Measurements from ENCODE around the gene KRTAP23-1.

Gene KRTAP23-1, protein sequence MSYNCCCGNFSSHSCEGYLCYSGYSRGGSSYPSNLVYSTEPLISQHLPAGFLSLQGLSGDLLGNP

GRCh38 chr21:30348506-30348905 lies at the start of gene KRTAP23-1:
KRTAP23-1 (minus strand) TSS chr21:30348606; CDS start chr21:30348606, 0 bp downstream.
- no peak for DNase-seq

GRCh38 chr21:30395731-30396130 lies 47.3 kb upstream of the KRTAP23-1 start, which contains the start of gene KRTAP13-1:
KRTAP13-1 (plus strand) TSS chr21:30396031; CDS start chr21:30396087, 56 bp downstream.
- DNase-seq, result peak in 1 of 3 experiments; percentile 40

DNA sequence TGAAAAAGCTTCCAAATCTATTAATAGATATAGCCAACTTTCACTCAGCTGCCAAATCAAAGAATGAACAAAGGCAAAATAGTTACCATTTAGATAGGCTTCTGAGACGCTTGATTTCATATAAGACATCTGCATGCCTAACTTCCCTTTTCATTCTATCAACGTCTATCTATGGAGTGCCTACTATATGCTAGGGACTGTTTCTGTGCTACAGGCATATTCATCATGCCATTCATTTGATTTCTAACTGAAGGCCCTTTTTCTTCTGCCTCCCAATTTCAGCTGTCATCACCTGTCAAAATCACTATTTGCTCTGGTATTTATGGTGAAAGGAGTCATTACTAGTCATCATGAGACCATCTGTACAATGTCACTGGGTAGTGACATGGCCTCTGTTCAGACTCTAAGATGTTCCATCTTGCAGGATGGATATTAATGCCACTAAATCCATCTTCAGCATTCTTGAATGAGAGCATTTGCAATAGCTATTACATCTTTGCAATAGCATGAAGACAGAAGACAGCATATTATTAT lies 43.2 kb upstream of the KRTAP23-1 start:
- peak in 2 of 3 experiments; percentile 52 to 88 for DNase-seq

DNA sequence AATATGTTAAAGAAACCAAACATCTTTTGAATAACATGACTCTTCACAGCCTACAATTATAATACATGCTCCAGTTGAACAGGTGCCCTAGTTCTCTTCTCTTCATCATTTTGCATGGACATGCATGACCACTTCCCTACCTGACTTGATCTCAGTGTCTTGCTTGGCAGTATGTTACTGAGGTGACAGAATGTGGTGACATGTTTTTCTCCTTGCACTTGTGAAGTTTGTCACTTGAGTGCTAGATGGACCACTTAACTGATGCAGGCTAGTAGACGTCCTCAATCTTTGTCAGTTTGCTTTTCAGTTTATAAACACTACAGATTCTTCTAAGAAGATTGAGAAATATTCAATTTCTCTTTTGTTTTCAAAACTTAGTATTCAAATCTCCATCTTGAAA lies 33.8 kb upstream of the KRTAP23-1 start:
- DNase-seq, result no peak

GRCh38 chr21:30372139-30372770 lies 23.8 kb upstream of the KRTAP23-1 start, which contains the start of gene KRTAP13-2:
KRTAP13-2 (minus strand) TSS chr21:30372271; CDS start chr21:30372213, 58 bp downstream.
- DNase-seq, result no peak

- no peak for DNase-seq
Observed at GRCh38 chr21:30355906-30356305, 7.5 kb upstream of the KRTAP23-1 start.

DNA sequence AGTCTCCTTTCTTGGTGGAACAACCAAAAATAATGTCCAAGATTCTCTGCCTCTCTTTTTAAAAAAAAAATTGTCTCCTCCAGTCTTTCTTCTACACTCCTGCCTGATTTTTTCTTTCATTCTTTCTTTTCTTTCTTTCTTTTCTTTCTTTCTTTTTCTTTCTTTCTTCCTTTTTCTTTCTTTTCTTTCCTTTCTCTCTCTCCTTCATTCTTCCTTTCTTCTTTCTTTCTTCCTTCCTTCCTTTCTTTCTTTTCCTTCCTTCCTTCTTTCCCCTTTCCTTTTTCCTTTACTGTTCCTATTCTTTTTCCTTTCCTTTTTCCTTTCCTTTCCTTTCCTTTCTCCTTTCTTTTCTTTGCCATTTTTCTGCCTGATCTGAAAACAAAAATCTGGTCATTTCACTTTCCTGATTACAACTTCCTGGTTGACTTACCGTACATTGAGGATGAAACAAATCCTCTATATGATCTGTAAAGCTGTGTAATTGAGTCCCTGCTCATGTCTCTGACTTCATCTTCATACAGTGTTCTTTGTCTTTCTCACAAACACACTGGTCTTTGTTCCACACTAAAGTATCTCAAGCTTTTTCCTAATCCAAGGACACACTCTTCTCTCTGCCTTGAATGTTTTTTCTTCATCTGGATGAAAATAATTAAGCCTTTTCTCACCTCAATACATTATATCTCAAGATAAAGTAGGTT lies 6.1 kb upstream of the KRTAP23-1 start:
- DNase-seq, result no peak

DNA sequence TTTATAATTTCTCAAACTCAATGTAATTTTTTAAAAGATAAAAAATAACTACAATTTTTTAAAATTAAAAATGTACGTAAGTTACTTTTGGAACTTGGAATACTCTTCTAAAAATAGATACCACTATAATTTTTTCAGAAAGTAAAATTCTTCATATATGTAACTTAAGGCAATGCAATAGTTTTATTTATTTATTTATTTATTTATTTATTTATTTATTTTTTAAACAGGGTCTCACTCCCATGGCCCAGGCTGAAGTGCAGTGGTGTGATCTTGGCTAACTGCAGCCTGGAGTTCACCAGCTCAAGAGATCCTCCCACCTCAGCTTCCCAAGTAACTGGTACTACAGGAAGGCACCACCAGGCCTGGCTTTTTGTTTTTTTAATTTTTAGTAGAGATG lies 3.1 kb upstream of the KRTAP23-1 start:
- no peak for DNase-seq

DNA sequence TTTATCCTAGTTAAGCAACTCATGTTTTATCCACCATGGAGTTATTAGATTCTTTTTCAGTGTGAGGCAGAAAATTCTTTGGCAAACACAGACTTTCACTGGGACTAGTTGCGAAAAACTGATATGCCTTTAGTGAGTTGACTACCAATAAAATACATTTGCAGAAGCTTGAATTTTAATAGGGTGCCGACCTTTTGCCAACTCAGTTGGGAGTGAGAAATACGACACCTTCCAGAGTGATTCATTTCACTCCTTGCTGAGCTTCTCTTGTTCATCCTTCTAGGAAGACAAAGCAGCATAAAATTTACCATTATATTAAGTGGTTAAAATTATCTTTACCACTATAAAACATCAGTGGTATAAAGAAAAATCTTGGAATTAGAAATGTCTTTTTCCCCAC lies 1.2 kb upstream of the KRTAP23-1 start:
- DNase-seq, result peak in 1 of 3 experiments; percentile 57

- no peak for DNase-seq
Observed at GRCh38 chr21:30345014-30345413, 3.4 kb downstream of the KRTAP23-1 start.

DNA sequence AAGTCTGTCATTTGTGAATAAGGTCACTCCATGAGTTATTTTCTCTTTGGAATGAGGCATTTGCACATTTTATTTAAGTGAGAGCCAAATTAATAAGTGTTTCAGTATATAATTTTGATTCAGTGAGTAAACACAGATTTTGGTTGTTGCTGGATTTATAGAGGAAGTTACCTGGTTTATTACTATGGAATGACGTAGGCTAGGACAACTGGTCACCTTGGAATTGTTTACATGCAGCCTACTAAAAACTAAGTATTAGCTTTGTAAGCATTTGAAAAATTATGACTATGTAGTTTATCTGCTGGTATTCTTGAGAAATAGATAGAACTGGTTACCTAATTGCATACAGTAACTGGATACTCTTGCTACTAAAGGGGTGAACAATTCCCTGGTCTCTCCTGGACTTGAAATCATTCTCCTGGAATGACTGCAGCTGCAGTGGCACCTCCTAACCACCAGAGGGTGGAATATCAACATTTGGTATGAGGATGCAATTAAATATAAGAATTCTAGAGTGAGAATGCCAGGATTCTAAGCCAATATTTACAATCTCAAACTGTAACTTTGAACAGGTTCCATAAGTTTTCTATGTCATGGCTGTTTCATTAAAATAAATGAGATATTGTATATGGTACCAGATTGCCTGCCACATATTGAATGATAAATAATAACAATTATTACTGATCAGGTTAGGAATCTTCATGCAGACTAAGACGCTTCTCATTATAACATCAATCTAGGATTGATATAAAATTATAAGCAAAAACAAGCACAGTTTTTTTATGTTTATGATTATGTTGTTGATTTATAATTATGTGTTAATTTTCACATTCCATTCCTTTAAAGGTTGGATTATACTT lies 7.5 kb downstream of the KRTAP23-1 start:
- peak; percentile 46 to 81 (median 50) for DNase-seq

DNA sequence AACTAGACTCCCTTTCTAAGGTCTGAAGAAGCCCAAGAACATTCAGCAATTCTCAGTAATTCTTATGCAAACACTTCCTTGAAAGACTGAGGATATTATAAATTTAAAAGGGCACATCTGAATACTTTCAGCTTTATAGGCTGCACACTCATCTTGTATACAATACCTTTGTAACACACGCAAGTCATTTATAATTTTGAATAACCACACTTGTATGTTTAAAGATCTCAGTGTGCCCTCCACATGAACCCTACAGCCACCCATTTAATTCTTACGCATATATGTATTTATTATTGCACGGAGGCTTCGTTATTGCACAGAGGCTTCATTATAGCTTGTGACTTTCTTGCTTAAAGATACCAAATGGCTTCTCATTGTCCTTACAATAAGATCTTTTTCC lies 9.7 kb downstream of the KRTAP23-1 start:
- DNase-seq, result no peak

DNA sequence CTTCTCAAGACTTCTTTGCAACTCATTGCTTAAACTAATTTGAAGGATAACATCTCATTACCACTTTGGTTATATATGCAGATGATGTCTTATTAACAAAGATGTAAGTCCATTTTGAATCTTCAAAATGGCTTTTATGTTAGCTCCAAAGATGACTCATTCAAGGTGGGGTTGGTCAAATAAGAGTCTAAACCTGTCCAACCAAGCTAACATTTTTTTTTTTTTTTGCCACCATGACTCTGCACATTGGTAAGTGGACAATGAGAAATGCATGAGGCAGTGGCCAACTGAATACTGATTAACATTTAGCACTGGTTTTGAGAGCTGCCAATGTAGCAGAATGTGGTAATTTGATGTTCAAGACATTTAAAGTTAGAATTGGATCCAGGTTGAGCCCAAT lies 10.6 kb downstream of the KRTAP23-1 start:
- no peak for DNase-seq

- no peak for DNase-seq
Observed at GRCh38 chr21:30337276-30337744, 11.1 kb downstream of the KRTAP23-1 start, which contains the start of gene KRTAP27-1. KRTAP27-1 (minus strand) TSS chr21:30337694; CDS start chr21:30337668, 26 bp downstream.

GRCh38 chr21:30336596-30336995 lies 11.8 kb downstream of the KRTAP23-1 start:
- DNase-seq, result no peak

DNA sequence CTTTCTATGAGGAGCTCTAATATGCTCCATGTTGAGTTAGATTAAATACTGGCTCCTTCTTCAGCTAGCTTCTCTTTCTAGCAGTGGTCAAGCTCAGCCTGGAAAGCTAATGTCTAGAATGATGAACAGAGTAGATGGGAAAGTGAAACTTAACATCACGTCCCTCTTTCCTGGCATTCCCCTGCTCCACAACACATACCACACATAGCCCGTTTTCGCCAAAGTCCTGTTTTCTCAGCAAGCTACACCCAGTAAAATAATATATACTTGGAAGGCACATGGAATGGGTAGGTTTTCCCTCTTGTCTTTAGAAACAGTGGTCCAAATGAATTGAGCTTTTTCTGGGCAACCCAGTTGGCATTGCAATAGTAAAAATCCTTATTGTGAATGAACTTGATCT lies 14.7 kb downstream of the KRTAP23-1 start:
- DNase-seq, result no peak

GRCh38 chr21:30332681-30333080 lies 15.7 kb downstream of the KRTAP23-1 start:
- DNase-seq, result no peak

DNA sequence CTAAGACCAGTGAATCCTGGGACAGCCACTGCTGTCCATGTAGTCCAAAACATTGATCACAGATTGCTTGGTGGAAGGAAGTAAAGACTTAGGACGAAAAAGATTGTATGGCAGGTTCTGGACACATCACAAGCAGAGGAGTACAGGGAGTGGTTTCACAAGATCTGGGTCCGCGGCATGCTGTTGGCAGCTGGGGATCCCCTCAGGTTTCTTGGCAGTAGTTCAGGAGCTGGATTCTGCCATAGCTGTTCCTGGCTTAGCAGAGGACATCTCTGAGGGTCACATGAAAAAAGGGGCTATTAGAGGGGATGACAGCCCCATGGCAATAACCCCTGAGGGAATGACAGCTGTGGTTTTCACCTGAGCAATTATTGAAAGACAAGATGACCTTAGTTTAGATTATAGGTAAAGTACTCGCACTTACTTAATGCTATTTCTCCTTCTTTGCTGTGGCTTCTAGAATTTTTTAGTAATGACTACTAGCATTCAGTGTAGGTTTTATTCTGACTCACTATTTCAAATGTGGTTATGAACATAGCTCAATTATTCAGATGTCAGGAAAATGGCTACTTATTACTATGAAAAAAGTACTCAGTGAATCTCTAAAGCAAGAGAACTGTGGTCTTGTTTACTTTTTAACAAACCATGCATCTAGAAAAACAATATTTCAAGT lies 19.1 kb downstream of the KRTAP23-1 start:
- DNase-seq, result no peak

DNA sequence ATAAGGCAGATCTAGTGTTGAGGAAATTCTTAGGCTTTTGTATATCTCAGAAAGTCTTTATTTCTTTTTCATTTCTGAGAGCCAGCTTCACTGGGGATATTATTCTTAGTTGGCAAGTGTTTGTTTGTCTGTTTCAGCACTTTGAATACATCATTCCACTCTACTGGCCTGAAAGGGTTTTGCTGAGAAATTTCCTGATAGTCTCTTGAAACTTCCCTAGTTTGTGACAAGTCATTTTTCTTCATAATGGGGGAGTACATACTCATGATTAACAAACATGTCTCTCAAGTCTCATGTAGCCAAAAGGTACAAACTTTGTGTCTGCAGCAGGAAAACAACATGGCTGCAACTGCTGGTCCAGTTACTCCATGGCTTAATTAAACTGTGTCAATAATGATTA lies 22.0 kb downstream of the KRTAP23-1 start:
- no peak for DNase-seq

DNA sequence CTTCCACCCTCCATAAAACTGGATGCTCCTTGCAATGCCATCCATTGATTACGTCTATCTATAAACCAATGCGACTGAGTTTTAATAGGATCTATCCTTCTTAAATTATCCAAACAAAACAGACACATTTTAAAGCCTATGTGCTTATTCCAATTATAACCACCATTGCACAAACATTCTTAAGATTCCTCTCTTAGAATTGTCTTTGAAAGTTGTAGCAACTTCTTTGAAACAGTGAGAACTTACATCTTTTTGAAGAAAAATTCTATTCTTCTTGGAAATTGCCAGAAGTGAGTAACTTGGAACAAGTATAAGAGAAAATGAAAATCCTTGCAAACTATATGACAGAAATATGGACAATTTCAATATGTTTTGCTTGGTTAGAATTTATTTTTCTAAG lies 28.2 kb downstream of the KRTAP23-1 start, which contains the start of gene KRTAP26-1:
KRTAP26-1 (minus strand) TSS at position 101 of the 400 bp plus-strand sequence. CDS start 280 bp downstream, outside the sequence.
- DNase-seq, result no peak

- DNase-seq, result no peak
Observed at GRCh38 chr21:30315701-30316100, 32.7 kb downstream of the KRTAP23-1 start.

DNA sequence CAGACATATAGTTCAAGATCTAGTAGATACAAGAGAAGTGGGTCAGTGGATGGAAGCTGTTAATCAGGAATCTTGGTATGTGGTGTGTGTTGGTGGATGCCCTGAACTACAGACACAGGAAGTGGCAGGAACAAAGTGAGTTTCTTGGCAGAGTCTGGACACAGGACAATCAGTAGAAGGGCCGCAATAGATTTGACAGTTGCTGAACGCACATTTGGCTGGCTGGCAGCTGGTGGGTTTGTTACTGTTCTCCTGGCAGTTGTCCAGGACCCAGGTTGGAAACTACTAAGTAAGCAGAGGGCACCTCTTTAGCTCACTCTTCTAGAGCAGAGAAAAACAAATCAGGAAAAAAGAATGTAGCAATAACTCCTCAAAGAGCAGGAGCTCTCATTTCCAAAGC lies 41.5 kb downstream of the KRTAP23-1 start:
- peak in 2 of 3 experiments; percentile 7 to 54 for DNase-seq
